H1 (cell line): ENCODE measurements around the gene MYRF. TPM values are rescaled to one million over a fixed set of nuclear protein-coding genes. Genes with fewer than 3 reads are reported as not detected.

Source experiments
- GTF2F1 ChIP-seq: IDR thresholded peaks from 2 replicates; pipeline ENCODE4 v1.6.1; 2012; ENCODE audit warnings: low read depth, low read length, improper control_type of control experiment, borderline replicate concordance
- RBBP5 ChIP-seq: IDR thresholded peaks from 2 replicates; pipeline ENCODE4 v1.7.1; 2012; ENCODE audit warnings: low read depth, mild to moderate bottlenecking, inconsistent platforms, low read length, moderate library complexity, borderline replicate concordance
- TBP ChIP-seq: IDR thresholded peaks from 2 replicates; pipeline ENCODE4 v1.6.1; 2011; ENCODE audit warnings: low read depth, low read length, improper control_type of control experiment
- polyA plus RNA-seq, 7 experiments: library from polyadenylated mRNA; depleted of rRNA in 3 of 7; stranded (reverse) in 5 of 7; unstranded in 2 of 7; fragments of >200 nt in 5 of 7; fragments of 200-250 nt in 2 of 7; gene quantifications; 1 replicate in 5 of 7; 2 replicates in 1 of 7; 4 replicates in 1 of 7; pipeline versions ENCODE4 v1.2.1 to v1.2.3, GENCODE V29; 2011 to 2013; ENCODE audit warnings: missing spikeins in 2 of 7, mixed read lengths in 2 of 7
- total RNA-seq: library from RNA; stranded (reverse); fragmentation: NEBNext Ultra II Directional; extraction: Animal tissue kit (Norgen Biotek cat#: 25700); gene quantifications from 2 replicates; pipeline ENCODE4 v1.2.1, GENCODE V29; 2021

Gene MYRF
- total and polyA plus RNA-seq, 2 of the 8 experiments (the other 6 are each of a cell fraction or from before 2014, with no cell fraction given) = 6.0 to 6.1 TPM

DNA sequence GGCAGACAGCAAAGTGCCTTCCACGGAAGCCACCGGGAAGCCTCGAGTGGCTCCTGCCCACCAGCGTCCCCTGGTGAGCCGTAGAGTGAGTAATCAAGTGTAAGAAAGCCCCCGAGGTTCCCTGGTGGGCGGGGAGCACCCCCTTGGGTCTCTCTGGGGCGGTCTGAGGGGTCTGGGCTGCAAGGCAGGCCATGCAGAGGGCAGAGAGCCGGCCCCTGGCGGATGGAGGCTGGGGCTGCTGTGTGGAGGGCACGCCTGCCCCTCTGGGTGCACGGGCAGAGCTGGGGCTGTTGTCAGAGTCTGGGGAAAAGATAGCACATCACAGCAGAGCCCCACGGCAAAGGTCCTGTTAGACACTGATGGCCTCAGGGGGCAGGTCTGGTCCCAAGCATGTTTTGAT lies 25.7 kb upstream of the MYRF start (continued):
- no peak for TF ChIP-seq RBBP5
- no peak for TF ChIP-seq TBP
- no peak for TF ChIP-seq GTF2F1
- TF ChIP-seq, all 59 proteins: peak for 0
